Fibroblast of skin of scalp (primary cell): ENCODE measurements around the gene ATXN2.
"Not testable (repeated sequence)": the region's sequence is repeated elsewhere in the genome, so short reads cannot be mapped to it uniquely, and the experiment has no call there.

Experiments
- DNase-seq: peaks from one replicate; pipeline ENCODE4 v3.0.0-alpha.2; 2013

ATXN2 gene

DNA sequence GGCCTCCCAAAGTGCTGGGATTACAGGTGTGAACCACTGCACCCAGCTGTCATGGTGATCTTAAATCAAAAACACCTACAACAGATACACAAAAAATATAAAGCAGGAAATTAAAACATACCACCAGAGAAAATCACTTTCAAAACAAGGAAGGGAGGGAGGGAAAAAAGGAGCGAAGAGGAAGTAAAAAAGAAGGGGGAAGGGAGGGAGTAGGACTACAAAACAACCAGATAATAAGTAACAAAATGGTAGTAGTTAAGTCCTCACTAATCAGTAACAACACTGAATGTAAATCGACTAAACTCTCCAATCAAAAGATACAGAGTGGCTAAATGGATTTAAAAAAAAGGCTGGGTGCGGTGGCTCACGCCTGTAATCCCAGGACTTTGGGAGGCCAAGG, 104.4 kb downstream of the ATXN2 start:
- no peak for DNase-seq

DNA sequence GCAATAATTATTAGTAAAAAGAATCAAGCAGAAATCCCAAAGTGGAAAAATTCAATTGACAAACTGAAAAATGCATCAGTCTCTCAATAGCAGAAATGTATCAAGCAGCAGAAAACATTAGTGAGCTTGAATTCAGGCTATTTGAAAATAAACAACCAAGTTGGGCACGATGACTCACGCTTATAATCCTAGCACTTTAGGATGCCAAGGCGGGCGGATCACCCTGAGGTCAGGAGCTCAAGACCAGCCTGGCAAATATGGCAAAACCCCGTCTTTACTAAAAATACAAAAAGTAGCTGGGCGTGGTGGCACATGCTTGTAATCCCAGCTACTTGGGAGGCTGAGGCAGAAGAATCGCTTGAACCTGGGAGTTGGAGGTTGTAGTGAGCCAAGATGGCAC, 106.1 kb downstream of the ATXN2 start:
- DNase-seq: peak; percentile 52

DNA sequence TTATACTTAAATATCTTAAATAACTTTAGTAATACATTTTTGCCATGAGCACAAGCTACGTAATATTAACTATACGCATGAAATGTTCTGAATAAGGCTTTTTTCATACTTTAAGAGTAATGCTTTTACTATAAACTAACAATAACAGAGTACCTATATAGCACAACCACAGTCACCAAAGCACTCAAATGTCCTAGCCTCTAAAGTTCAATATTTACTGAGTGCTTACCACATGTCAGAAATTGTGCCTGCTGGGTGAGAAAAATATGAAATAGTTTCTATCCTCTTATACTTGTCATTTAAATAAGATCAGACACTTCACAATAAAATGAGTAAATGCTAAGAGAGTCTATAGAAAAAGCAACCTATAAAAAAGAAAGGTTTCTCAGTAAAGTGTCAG, 110.3 kb downstream of the ATXN2 start:
- DNase-seq: no peak

DNA sequence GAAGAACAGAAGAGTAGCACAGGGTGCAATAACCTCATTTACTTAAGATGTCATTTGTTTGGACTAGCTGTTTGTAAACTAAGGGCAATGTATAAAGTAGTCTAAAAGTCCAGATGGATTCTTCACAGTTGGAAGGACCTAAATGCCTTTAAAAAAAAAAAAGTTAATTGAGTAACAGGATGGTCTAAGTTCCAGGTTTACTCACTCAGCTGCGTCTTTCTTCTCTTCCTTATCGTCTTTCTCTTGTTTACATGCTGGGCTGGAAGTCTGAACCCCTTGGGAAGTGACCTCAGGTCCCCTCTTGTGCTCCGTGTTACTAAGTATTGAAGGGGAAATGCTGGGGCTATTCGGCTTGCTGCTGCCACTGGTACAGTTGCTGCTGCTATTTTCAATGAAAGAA, 110.8 kb downstream of the ATXN2 start:
- DNase-seq: no peak

DNA sequence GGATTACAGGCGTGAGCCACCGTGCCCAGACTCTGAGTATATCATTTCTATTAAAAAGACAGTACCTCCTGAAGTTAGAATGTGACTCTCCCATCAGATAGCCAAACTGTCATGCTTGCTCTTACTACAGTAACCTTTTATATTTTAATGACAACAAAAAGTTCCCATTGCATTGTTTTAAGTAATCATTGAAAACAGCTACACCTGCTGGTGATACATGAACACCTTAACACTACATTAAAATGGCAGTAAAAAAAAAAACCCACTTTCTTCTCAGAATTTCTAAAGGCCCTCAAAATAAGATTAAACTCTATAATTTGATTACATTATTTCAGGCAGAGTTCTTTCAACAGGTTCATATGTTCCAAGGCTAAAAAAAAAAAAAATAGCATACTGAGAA, 116.7 kb downstream of the ATXN2 start:
- DNase-seq: no peak

DNA sequence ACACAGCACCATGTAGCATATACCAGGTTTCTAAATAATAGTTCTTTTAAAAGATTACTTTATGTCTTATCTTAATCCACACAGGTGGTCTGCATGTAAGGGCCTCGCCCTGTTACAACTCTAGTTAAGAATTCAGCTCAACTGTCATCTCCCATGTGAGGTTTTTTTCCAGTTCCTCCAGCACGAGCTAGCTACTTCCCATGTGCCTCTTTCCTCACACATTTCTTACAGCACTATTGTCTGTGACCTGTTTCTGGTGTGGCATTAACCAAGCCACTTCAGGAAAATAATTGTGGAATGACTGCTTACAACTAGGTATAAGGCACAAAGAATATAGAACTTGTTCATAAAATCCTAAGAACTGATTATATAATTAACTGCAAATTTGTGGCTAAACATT, 127.9 kb downstream of the ATXN2 start:
- no peak for DNase-seq

DNA sequence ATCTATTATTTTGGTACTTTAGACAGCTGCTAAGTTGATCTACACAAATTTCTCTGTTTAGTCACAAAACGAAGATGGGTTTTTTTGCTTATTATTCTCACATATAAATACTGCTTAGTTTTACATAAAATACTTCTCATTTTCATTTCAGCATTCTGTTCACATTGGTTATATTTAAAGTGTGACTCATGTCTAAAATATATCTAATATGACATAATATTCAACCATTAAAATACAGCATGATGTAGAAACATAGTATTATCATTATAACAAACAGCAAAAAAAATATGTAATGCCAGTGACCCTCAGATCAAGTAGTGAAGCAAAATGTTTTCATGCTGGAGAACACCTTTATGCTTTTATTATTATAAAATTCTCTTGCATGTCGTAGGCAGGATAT, 129.7 kb downstream of the ATXN2 start:
- peak; percentile 38 for DNase-seq

DNA sequence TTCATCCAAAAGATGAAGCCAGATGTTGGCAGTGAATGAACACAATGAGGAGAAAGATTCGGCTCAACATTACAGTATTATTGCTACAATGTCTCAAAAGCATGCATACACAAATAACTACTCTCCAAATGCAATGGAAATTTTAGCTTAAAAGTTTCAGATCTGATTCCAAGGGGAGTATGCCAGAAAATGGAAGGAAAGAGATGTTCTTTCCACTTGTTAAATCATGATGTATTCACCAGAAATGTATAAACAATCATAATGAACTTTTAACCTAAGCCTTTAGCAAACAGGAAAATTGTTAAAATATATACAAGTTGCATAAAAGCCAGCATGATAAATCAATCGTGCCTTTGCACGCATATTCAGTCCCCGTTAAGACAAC, 131.3 kb downstream of the ATXN2 start:
- DNase-seq: no peak

DNA sequence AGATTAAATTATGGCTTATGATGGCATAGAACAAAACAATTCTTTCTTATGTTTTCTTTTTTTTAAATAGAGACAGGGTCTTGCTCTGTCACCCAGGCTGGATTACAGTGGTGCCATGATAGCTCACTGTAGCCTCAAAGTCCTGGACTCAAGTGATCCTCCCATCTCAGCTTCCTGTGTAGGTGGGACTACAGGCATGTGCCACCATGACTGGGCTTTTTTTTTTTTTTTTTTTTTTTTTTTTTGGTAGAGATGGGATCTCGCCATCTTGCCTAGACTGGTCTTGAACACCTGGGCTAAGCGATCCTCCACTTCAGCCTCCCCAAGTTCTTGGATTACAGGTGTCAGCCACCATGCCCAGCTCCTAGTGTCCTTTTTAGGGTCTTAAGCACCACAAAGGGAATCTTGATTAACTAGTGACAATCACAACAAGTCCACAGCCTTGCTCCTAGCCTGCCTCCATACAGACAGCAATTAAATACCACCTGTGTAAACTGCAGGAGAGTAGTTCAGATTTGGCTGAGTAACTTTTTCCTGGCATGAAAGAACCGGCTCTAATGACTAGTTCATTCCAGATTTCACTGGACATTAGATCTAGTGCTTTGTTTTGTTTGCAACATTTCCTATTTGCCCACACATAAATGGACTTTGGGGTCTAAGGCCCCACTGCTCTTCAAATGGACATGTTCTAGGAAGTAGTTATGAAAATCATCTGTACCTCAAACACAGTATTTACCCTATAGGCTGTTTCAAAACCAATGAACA, 131.8 kb downstream of the ATXN2 start:
- no peak for DNase-seq

DNA sequence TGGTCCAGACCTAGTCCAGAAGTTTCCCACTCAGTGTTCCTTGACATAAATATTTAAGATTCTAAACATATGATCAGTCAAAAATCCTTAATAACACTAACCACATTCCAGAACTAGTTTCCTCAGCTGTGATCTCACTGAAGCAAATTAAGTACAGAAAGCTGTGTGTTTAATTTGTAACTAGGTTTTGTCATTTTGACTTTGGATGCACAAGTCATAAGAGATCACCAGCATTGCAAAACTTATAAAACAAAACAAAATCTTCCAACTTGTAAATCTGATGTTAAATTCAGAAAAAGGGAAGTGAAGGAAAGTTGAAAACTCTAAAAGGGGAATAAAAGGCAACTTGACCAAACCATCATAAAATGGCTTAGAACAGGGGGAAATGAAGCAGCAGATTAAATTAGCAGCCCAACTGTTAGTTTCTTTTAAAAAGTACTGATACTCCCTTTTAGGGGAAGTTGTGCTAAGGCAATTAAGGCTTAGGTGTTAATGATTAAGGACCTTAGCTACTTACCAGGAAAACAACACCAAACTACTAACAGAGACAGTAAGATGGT, 136.8 kb downstream of the ATXN2 start:
- peak; percentile 91 for DNase-seq

DNA sequence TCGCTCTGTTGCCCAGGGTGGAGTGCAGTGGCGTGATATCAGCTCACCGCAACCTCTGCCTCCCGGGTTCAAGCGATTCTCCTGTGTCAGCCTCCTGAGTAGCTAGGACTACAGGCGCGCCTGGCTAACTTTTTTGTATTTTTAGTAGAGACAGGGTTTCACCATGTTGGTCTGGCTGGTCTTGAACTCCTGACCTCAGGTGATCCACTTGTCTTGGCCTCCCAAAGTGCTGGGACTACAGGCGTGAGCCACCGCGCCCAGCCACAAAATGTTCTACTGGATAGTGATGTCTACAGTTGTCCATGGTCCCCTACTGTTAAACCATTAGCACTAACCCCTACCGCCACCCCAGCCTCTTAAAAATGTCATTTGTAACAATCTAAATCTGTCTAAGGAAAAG, 139.0 kb downstream of the ATXN2 start:
- not testable (repeated sequence) for DNase-seq

DNA sequence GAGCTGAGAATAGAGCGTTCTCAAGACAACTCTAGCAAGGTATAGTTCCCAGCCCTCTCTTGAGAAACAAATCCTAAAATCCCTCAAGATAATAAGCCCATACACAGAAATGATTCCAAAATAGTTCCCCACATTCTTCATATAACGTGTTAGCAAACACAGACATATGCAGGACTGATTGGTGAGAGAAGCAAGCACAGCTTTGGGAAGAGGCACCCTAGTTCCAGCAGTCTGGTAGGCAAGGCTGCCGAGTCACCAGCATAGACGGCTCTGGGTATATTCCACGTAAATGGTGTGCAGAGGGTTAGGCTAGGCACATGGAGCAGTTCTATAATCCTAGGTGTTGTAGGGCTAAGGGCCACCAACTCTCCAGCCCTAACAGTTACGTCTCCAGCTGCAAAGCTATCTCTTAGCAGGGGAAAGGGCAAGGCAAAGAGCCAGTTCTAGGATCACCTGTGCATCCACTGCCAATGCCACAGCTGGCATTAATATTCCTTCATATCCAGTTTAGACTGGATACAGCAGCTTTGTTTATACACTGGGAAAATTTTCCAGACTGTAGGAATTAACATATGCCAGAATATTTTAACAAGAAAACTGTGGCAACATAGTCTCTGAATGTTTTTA, 140.5 kb downstream of the ATXN2 start:
- no peak for DNase-seq

DNA sequence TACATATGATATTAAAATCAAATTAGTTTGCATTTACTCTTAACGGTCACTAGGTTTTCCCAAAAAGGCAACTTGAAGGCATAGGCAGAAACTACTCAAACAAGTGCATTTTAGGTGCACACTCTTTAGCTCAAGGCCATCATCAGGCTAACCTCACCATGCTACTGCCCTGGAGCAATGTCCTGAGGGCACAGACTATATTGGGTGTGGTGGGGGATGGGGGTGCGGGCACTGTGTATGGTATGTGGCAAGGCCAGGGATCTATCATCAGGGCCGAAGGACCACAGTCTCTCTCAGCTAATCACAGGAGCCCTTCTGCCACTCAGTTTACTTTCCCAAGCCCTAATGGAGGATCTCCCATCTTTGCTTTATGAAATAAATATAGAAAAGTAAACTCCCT, 141.5 kb downstream of the ATXN2 start:
- DNase-seq: no peak

DNA sequence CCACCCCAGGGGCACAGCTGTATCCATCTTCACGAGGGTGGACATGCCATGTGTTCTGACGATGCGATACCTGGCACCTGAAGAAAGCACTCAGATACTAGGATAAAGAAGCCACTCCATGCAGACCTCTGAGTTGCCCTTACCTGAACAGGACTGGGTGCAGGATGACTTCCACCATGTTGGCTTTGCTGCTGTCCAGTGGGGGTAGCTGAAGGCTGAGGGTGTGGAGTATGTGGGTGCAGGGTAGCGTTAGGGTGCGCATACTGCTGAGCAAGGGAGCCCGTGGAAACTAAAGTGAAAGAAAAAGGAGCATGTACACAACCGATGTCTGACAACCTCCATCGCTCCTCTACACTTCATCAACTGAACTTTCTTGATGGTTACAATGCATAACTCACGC, 142.0 kb downstream of the ATXN2 start:
- DNase-seq: no peak

DNA sequence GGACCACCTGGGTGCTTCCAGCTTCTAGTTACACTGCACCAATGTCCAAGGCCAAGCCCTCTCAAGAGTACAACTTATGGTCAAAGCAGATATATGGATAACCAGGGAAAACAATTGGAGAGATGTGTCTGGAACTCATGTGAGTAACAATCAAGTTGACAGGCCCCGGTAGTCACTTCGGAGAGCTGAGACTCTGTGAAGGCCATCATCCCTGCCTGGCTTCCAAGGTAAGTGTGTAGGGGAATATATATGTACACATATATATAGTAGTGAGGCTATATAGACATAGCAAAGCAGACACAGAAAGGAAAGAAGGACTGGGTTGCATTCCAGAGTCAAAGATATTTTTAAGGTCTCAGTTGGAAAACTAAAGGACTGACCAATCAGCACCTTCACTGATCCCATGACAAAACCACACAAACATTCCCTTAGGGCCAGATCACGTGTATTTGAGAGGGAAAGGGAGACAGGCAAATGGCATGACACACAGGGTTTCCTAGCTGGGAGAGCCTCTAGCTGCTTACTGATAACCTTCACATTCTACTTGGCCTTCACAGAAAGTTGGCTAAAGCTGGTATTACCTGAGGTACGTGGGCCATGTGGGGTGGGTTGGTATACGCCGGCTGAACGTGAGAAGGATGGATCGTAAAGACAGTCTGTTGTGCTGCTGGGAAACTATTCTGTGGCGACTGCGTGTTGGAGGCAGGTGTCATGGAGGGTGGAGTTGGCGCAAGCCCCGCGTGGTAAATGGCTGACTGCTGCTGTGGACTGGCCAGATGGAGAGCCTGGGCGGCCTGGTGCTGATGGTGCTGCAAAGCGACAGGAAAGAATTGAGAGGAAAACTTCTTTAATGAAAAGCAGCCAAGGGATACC, 143.4 kb downstream of the ATXN2 start:
- peak; percentile 87 for DNase-seq

DNA sequence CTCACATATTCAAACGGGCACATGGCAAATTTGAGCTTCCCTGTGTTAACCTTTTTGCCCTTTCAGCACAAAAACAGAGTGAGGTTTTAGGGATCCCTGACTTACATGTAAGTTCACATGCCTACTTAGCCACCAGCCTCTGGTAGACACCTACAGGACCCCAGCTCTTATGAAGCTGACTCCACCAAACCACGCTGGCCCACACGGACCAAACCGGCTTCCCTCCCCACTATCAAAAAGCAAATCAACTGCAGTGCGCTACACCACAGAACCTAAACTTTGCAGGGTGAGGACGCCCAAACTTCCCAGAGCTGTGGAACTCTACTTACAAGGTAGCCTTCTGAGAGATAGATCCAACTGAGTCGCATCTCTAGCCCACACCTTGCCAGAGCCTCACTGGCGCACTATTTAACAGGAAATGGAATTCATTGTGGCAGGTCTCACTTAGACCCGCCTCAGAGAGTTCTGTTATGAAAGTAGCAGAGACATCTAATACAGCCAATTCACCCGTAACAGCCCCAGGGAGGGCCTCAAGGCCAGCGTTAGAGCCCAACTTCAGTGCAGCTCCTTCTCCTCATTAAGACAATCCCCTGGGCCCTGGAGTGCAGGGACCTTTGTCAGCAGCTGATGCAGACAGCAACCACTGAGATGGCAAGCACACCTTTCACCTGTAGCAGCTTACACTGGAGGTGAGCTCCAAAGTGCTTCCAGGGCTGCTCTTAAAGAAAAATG, 144.2 kb downstream of the ATXN2 start:
- no peak for DNase-seq

DNA sequence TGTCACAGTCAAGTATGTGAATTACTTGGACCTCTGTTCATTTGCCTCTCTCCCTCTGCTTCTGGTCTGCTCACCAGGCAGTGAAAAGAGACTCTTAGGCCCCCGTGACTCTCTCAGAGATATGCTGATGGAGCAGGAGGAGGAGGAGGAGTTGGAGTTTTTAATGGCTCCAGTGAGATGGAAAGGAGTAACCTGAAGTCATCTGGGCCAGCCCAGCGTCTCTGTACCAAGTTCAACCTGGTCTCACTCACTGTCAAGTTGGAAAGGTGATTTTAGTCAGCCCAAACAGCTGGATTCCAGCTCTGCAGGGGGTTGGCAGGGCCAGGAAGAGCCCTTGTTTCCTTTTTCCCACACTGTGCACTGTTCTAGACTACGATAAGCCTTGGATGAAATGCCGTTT, 144.8 kb downstream of the ATXN2 start:
- DNase-seq: no peak

DNA sequence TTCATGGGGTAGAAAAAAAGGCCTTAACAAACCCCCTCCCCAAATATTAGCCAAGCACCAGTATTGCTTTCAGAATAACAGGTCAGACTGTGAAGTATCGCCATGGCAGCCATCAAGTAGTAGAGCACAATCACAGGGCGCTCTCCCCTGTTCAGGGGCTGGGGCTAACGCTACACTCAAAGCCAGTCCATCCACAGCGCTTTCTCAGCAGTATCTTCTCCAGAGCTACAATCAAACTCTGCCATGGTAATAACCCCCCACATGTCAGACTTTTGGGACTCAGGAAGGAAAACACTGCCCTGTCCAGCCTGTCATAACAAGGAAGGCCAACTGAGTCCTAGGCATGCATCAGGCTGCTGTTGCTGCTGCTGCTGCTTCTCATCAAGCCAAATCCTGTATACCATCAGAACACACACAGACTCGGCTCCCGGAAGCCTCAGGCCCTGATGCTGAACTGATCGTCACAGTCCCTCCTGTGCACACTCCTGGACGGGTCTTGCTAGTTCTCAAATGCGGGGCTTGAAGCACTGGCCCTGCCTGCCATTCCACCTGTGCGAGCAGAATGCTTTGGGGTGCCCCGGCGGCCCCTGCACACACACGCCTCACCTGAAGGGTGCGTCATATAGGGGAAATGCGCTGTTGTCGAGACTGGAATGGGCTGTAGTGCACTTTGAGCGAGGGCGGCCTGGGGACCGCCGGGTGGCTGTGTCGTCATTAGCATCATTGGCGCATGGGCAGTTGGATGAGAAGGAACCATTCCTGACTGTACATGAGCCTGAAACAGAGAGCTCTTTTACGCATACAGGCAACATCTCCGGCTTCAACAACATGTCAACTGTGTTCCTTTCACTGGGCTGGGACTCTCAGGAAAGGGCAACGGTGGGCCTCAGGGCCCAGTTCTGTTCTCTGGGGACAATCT, 145.8 kb downstream of the ATXN2 start:
- DNase-seq: no peak

DNA sequence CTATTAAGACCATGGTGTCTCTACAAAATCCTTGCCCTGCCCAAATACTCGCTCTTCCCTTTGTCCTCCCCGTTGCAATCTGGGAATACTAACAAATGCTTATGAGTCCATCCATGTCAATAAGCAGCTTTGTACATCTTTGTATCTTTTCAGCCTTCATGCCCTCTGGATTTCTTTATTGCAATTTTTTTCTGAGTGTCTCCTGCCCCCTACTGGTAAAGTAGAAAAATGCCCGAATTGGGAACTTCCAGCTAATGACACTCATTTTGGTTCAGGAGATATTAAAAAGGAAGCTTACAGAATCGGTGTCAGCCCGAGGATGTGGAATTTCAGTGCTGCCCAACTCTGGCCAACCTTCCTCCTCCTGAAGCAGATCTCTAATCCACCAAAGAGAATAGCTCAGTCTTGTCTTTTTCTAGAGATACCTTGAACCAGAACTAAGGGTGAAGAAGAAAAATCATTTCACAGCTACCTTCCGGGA, 147.4 kb downstream of the ATXN2 start:
- DNase-seq: peak; percentile 60

DNA sequence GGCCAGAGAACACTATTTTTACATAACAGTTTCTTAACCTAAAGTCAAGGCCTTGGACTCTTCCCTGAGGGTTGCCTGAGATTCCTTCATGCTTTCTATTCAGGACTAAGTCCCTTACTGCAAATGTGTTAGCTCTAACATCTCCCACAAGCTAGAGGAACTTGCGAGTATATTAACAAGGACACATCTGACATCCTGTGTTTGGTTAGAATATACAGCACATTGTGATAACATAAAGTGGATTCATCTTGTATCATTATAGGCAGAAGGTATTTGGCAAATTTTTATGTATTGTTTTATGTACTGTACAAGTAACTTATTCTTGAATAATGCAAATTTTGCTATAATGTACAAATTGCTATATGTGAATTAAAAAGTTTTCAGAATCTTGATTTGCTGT, 147.9 kb downstream of the ATXN2 start:
- no peak for DNase-seq

DNA sequence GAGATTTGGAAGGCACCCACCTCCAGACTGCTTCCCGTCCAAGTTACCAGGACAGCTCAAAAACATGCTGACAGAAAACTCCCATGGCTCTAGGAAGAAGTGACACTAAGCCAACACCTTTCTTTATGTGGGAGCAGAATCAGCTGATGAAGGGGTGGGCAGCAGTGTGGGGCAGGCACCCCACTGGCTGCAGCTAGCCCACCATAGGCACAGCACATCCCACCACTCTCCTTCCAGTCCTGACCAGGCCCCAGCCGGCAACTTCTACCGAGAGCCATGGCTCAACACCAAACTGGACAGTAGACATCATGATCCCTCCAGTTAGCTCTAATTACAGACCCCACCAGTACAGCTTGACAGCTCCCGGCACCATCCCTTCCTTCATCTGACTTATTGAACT, 148.4 kb downstream of the ATXN2 start:
- DNase-seq: no peak
